ENCODE results near the gene BTLA. TPM values are rescaled to one million over a fixed set of nuclear protein-coding genes. Genes with fewer than 3 reads are reported as not detected.

The BTLA gene
- total and polyA plus RNA-seq, 2 of the 8 experiments (the other 6 are each of a cell fraction or from before 2014, with no cell fraction given) = not detected

DNA sequence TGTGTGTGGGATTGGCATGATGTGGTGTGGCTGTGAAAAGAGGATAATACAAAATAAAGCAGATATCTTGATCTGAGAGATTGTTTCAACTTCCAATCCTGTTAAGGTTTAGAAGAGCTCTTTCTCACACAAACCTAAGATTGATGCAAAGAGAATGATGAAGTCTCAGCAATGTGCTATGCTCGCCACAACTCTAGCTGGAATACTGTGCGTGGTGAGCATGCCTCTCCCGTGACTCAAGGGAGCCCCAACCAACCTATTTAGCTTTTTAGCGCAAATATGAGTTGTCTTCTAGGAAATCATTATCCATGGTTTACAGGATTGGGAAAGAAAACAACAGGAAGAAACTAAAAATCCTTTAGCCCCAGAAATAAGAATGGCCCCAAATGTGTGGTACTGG, 28.5 kb downstream of the BTLA start (continued):
- TF ChIP-seq, protein P1, sequence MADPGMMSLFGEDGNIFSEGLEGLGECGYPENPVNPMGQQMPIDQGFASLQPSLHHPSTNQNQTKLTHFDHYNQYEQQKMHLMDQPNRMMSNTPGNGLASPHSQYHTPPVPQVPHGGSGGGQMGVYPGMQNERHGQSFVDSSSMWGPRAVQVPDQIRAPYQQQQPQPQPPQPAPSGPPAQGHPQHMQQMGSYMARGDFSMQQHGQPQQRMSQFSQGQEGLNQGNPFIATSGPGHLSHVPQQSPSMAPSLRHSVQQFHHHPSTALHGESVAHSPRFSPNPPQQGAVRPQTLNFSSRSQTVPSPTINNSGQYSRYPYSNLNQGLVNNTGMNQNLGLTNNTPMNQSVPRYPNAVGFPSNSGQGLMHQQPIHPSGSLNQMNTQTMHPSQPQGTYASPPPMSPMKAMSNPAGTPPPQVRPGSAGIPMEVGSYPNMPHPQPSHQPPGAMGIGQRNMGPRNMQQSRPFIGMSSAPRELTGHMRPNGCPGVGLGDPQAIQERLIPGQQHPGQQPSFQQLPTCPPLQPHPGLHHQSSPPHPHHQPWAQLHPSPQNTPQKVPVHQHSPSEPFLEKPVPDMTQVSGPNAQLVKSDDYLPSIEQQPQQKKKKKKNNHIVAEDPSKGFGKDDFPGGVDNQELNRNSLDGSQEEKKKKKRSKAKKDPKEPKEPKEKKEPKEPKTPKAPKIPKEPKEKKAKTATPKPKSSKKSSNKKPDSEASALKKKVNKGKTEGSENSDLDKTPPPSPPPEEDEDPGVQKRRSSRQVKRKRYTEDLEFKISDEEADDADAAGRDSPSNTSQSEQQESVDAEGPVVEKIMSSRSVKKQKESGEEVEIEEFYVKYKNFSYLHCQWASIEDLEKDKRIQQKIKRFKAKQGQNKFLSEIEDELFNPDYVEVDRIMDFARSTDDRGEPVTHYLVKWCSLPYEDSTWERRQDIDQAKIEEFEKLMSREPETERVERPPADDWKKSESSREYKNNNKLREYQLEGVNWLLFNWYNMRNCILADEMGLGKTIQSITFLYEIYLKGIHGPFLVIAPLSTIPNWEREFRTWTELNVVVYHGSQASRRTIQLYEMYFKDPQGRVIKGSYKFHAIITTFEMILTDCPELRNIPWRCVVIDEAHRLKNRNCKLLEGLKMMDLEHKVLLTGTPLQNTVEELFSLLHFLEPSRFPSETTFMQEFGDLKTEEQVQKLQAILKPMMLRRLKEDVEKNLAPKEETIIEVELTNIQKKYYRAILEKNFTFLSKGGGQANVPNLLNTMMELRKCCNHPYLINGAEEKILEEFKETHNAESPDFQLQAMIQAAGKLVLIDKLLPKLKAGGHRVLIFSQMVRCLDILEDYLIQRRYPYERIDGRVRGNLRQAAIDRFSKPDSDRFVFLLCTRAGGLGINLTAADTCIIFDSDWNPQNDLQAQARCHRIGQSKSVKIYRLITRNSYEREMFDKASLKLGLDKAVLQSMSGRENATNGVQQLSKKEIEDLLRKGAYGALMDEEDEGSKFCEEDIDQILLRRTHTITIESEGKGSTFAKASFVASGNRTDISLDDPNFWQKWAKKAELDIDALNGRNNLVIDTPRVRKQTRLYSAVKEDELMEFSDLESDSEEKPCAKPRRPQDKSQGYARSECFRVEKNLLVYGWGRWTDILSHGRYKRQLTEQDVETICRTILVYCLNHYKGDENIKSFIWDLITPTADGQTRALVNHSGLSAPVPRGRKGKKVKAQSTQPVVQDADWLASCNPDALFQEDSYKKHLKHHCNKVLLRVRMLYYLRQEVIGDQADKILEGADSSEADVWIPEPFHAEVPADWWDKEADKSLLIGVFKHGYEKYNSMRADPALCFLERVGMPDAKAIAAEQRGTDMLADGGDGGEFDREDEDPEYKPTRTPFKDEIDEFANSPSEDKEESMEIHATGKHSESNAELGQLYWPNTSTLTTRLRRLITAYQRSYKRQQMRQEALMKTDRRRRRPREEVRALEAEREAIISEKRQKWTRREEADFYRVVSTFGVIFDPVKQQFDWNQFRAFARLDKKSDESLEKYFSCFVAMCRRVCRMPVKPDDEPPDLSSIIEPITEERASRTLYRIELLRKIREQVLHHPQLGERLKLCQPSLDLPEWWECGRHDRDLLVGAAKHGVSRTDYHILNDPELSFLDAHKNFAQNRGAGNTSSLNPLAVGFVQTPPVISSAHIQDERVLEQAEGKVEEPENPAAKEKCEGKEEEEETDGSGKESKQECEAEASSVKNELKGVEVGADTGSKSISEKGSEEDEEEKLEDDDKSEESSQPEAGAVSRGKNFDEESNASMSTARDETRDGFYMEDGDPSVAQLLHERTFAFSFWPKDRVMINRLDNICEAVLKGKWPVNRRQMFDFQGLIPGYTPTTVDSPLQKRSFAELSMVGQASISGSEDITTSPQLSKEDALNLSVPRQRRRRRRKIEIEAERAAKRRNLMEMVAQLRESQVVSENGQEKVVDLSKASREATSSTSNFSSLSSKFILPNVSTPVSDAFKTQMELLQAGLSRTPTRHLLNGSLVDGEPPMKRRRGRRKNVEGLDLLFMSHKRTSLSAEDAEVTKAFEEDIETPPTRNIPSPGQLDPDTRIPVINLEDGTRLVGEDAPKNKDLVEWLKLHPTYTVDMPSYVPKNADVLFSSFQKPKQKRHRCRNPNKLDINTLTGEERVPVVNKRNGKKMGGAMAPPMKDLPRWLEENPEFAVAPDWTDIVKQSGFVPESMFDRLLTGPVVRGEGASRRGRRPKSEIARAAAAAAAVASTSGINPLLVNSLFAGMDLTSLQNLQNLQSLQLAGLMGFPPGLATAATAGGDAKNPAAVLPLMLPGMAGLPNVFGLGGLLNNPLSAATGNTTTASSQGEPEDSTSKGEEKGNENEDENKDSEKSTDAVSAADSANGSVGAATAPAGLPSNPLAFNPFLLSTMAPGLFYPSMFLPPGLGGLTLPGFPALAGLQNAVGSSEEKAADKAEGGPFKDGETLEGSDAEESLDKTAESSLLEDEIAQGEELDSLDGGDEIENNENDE (IDR thresholded peaks at IDR 0.05; ENCODE audit: insufficient replicate concordance, low read length) = no peak
- TF ChIP-seq, protein P2, sequence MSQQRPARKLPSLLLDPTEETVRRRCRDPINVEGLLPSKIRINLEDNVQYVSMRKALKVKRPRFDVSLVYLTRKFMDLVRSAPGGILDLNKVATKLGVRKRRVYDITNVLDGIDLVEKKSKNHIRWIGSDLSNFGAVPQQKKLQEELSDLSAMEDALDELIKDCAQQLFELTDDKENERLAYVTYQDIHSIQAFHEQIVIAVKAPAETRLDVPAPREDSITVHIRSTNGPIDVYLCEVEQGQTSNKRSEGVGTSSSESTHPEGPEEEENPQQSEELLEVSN (IDR thresholded peaks at IDR 0.05) = no peak

Data from H1 (cell line).